ACC112 (cell line): ENCODE results near the gene COBL.

Experiments used
- H2AFZ ChIP-seq: fragments of 200-600 bp; sonication (generic); one replicate; pipeline ENCODE4 v1.6.0; 2017; ENCODE audit warnings: antibody characterized with exemption, low read length; ENCODE audit not compliant: unreplicated experiment
- H3K27ac ChIP-seq: fragments of 200-600 bp; sonication (generic); 2 replicates; pipeline ENCODE4 v1.5.1; 2014; ENCODE audit warnings: low read depth, mild to moderate bottlenecking, antibody characterized with exemption, low read length, moderate library complexity
- H3K27me3 ChIP-seq: fragments of 200-600 bp; sonication (generic); 2 replicates; pipeline ENCODE4 v1.6.1; 2014; ENCODE audit warnings: mild to moderate bottlenecking, antibody characterized with exemption, low read length, moderate library complexity, mixed read lengths; ENCODE audit not compliant: insufficient read depth
- H3K36me3 ChIP-seq: fragments of 200-600 bp; sonication (generic); 2 replicates; pipeline ENCODE4 v1.6.1; 2016; ENCODE audit warnings: mild to moderate bottlenecking, antibody characterized with exemption, low read length, moderate library complexity, mixed read lengths; ENCODE audit not compliant: insufficient read depth
- H3K4me1 ChIP-seq: fragments of 200-600 bp; sonication (generic); one replicate; pipeline ENCODE4 v1.6.1; 2016; ENCODE audit warnings: low read length, mixed read lengths; ENCODE audit not compliant: insufficient read depth, unreplicated experiment, control insufficient read depth
- H3K4me3 ChIP-seq: fragments of 200-600 bp; sonication (generic); 2 replicates; pipeline ENCODE4 v1.5.1; 2014; ENCODE audit warnings: mild to moderate bottlenecking, low read depth, low read length
- H3K79me2 ChIP-seq: fragments of 200-600 bp; sonication (generic); one replicate; pipeline ENCODE4 v1.6.0; 2016; ENCODE audit warnings: low read length; ENCODE audit not compliant: control insufficient read depth, unreplicated experiment, insufficient read depth

Gene COBL

DNA sequence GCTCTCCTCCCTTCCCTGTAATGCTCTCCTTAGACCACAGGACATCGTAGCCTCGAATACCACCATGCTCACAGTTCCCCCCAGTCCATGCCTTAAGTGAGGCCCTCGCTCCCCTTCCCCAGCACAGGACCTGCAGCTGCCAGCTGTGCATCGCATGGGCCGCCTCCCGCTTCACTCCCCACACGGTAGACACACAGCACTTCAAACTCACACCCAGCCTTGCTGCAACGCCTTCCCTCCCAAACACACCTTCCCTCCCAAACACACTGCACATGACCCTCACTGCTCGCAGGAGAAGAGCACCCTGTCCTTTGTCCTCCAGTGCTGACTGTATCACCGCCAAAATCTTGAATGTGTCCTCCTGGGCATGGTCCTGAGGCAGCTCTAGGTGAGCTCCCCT is 42.6 kb downstream of the COBL start:
- Histone ChIP-seq H3K4me3 (no peak overlapping the region), H3K4me1 (no peaks in the 10 kb centered on the region), H3K27ac (no peak overlapping the region), H3K79me2 (no peaks in the 10 kb centered on the region), H3K36me3 (no peaks in the 10 kb centered on the region), H2AFZ (no peak overlapping the region), H3K27me3 (peaks cover 68% of the 10 kb centered on the region)

- no peak overlapping the region for H3K4me3 ChIP-seq
- peaks cover 72% of the 10 kb centered on the region for H3K27me3 ChIP-seq
- no peaks in the 10 kb centered on the region for H3K36me3 ChIP-seq
- H3K4me1 ChIP-seq: no peaks in the 10 kb centered on the region
- no peaks in the 10 kb centered on the region for H3K79me2 ChIP-seq
- no peak overlapping the region for H2AFZ ChIP-seq
- no peak overlapping the region for H3K27ac ChIP-seq
Observed at GRCh38 chr7:51273360-51273759, 43.2 kb downstream of the COBL start.

- H3K27me3 ChIP-seq: peaks cover 62% of the 10 kb centered on the region
- H3K4me3 ChIP-seq: no peak overlapping the region
- no peak overlapping the region for H2AFZ ChIP-seq
- no peaks in the 10 kb centered on the region for H3K4me1 ChIP-seq
- no peaks in the 10 kb centered on the region for H3K79me2 ChIP-seq
- H3K36me3 ChIP-seq: no peaks in the 10 kb centered on the region
- no peak overlapping the region for H3K27ac ChIP-seq
Observed at GRCh38 chr7:51270965-51271364, 45.6 kb downstream of the COBL start.

- Histone ChIP-seq H2AFZ (no peak overlapping the region), H3K36me3 (no peaks in the 10 kb centered on the region), H3K4me1 (no peaks in the 10 kb centered on the region), H3K79me2 (no peaks in the 10 kb centered on the region), H3K27me3 (peaks cover 56% of the 10 kb centered on the region), H3K27ac (no peak overlapping the region), H3K4me3 (no peak overlapping the region)
Observed at GRCh38 chr7:51269911-51270310, 46.7 kb downstream of the COBL start.

- no peak overlapping the region for H3K4me3 ChIP-seq
- no peak overlapping the region for H3K27ac ChIP-seq
- no peaks in the 10 kb centered on the region for H3K79me2 ChIP-seq
- peaks cover 52% of the 10 kb centered on the region for H3K27me3 ChIP-seq
- H3K4me1 ChIP-seq: no peaks in the 10 kb centered on the region
- H3K36me3 ChIP-seq: no peaks in the 10 kb centered on the region
- no peak overlapping the region for H2AFZ ChIP-seq
Observed at GRCh38 chr7:51269321-51269720, 47.3 kb downstream of the COBL start.

GRCh38 chr7:51268859-51269258 is 47.8 kb downstream of the COBL start:
- Histone ChIP-seq H3K36me3 (no peaks in the 10 kb centered on the region), H3K79me2 (no peaks in the 10 kb centered on the region), H3K27ac (no peak overlapping the region), H3K4me1 (no peaks in the 10 kb centered on the region), H2AFZ (no peak overlapping the region), H3K27me3 (peaks cover 48% of the 10 kb centered on the region), H3K4me3 (no peak overlapping the region)

DNA sequence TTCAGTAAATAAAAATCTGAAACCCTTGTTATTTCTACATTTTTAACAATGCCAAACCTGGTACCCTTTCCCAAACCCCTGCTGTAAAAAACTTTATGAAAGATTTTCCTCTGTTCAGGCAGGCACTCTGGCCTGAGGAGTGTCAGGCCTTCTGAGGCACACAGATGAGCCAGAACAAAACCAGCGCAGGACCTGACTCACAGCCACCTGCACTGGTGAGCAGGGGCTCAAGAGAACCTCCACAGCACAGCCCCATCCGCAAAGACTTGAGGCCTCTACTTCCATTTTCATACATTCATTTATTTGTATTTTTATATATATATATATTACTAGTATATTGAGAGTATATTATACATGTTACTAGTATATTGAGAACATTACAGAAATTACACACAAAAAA is 49.4 kb downstream of the COBL start:
- H3K4me3 ChIP-seq: no peak overlapping the region
- H3K79me2 ChIP-seq: no peaks in the 10 kb centered on the region
- peaks cover 34% of the 10 kb centered on the region for H3K27me3 ChIP-seq
- no peak overlapping the region for H3K27ac ChIP-seq
- H3K4me1 ChIP-seq: no peaks in the 10 kb centered on the region
- no peak overlapping the region for H2AFZ ChIP-seq
- H3K36me3 ChIP-seq: no peaks in the 10 kb centered on the region

DNA sequence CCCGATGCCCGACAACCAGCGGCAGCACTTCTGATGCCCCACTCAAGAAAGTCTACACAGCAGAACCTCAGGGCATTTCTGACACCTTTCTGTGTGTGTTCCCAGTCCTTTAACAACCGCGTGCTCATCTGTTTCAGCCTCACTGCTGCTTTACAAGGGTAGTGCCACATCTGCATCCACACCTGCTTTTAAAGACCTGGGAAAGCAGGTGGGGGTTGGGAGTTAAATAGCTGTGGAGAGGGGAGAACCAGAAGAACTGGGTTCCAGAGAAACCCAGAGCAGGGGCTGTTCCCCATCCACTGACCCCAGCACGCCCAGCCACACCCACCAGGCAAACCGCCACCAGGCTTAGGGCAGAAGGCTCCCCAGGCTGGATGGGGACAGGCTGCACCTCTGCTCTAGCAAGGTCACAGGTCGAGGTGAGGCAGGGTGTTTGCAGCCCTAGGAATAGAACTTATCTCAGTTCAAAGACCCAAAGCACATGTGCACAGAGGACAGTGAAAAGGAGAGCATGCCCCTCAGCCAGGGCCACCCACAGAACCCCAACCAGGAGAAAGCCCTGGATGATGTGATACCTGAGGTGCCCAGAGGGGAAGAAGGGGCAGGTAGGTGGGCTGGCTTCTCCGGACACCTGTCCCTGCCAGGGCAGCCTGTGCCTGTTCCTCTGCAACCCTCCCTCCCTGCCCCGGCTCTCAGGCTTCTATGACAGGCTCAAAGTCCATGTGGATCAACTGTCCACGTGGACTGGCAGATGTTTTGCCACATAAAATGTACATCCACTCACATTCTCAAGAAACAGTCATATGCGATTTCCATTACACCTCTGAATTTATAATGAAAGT is 51.3 kb downstream of the COBL start:
- no peaks in the 10 kb centered on the region for H3K79me2 ChIP-seq
- no peak overlapping the region for H3K27ac ChIP-seq
- no peaks in the 10 kb centered on the region for H3K36me3 ChIP-seq
- no peaks in the 10 kb centered on the region for H3K4me1 ChIP-seq
- H3K27me3 ChIP-seq: peaks cover 18% of the 10 kb centered on the region
- no peak overlapping the region for H3K4me3 ChIP-seq
- no peak overlapping the region for H2AFZ ChIP-seq

- Histone ChIP-seq H3K4me1 (no peaks in the 10 kb centered on the region), H3K4me3 (no peak overlapping the region), H3K27ac (no peak overlapping the region), H2AFZ (no peak overlapping the region), H3K27me3 (peaks cover 4% of the 10 kb centered on the region; the same call in 1 of the 2 replicates), H3K79me2 (no peaks in the 10 kb centered on the region), H3K36me3 (no peaks in the 10 kb centered on the region)
Observed at GRCh38 chr7:51263631-51264484, 52.8 kb downstream of the COBL start.

DNA sequence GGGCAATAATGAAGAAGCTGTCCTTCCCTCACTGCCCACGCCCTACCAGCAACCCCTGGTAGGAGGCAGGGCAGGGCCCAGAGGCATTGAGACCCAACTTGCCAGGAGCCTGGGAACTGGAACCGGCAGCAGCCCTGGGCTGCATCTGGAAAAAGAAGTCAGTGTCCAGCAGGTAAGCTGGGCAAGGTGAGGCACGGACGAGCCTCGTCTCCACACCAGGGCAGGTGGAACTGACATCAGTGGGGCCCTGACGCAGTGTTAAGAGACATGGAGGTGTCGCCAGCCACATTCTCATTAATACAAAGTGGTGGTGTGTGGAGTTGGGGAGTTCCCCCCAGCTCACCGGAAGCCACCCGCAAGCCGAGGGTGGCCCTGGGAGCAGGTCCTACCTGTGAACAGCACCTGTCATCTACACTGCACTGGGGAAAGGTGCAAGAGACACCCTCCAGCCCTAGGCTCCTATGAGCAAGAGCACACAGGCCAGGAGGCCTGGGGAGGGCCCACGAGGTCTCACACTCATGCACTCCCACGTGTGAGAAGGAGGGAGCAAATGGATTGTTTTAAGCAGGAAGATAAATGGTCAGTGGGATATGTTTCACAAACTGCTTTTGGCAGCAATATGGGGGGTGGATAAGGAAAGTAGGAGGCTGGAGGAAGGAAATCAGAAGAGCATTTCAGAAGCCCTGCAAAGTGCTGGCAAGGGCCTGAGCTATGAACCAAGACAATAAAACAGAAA is 53.6 kb downstream of the COBL start:
- no peak overlapping the region for H3K27ac ChIP-seq
- no peaks in the 10 kb centered on the region for H3K36me3 ChIP-seq
- no peak overlapping the region for H3K4me3 ChIP-seq
- no peak overlapping the region for H2AFZ ChIP-seq
- H3K27me3 ChIP-seq: peaks cover 5% of the 10 kb centered on the region; the same call in 1 of the 2 replicates
- no peaks in the 10 kb centered on the region for H3K79me2 ChIP-seq
- H3K4me1 ChIP-seq: no peaks in the 10 kb centered on the region
